Kidney (tissue), 14 donors: Measurements from ENCODE around the gene PRRC2B. TPM values are rescaled to one million over a fixed set of nuclear protein-coding genes. Genes with fewer than 3 reads are reported as not detected.

Experiments used
- DNase-seq, 5 donors: peaks; one replicate each; pipeline ENCODE4 v3.0.0-alpha.2; 2013 to 2020
- FAIRE-seq: peaks from 2 replicates; lab custom pipeline; 2012; peaks lifted over from hg19 to GRCh38; lab: Jason Lieb, UNC
- H3K27ac ChIP-seq, 2 donors: one replicate each; pipeline ENCODE4 v1.7.0; 2013; ENCODE audit warnings: low read depth in 2 of 2, low read length in 2 of 2, inconsistent platforms in 1 of 2
- H3K27me3 ChIP-seq: one replicate; pipeline ENCODE4 v1.7.1; 2013; ENCODE audit warnings: low read length, inconsistent platforms; ENCODE audit not compliant: control insufficient read depth, insufficient read depth
- H3K36me3 ChIP-seq, 3 donors: one replicate each; pipeline versions ENCODE4 v1.7.0 to v1.7.1; 2013; ENCODE audit warnings: low read length in 3 of 3, control low read depth in 1 of 3, inconsistent platforms in 1 of 3; ENCODE audit not compliant: insufficient read depth in 3 of 3, control insufficient read depth in 2 of 3
- H3K4me1 ChIP-seq, 3 donors: one replicate each; pipeline versions ENCODE4 v1.7.0 to v1.7.1; 2013; ENCODE audit warnings: low read length in 3 of 3, inconsistent platforms in 1 of 3, low read depth in 1 of 3; ENCODE audit not compliant: control insufficient read depth in 2 of 3, insufficient read depth in 2 of 3
- H3K4me3 ChIP-seq, 3 donors: one replicate each; pipeline versions ENCODE4 v1.7.0 to v1.8.1; 2013; ENCODE audit warnings: low read length in 3 of 3, control low read depth in 1 of 3, inconsistent platforms in 1 of 3
- H3K9ac ChIP-seq, 3 donors: one replicate each; pipeline versions ENCODE4 v1.7.0 to v1.7.1; 2013; ENCODE audit warnings: low read length in 3 of 3, control low read depth in 1 of 3, inconsistent platforms in 1 of 3
- H3K9me3 ChIP-seq, 3 donors: one replicate each; pipeline versions ENCODE4 v1.7.0 to v1.7.1; 2013; ENCODE audit warnings: low read length in 3 of 3, control low read depth in 1 of 3, inconsistent platforms in 1 of 3; ENCODE audit not compliant: control insufficient read depth in 2 of 3, insufficient read depth in 1 of 3
- intact Hi-C: fragments of 100-400 bp; cut with DNase I; formaldehyde crosslinking; loops from one replicate; pipeline ENCODE4 v1.11.1; 2022
- polyA plus RNA-seq: library from polyadenylated mRNA; stranded (reverse); fragments of 350-450 nt; fragmentation: Illumina TruSeq; extraction: RNeasy Lipid Tissue Mini Kit (QIAGEN cat#74804); gene quantifications from one replicate; pipeline ENCODE4 v1.2.3, GENCODE V29; 2014; ENCODE audit warnings: low read depth, low replicate concordance; ENCODE audit not compliant: insufficient read depth
- total RNA-seq: library from RNA; stranded (reverse); fragmentation: NEBNext Ultra II Directional; extraction: Animal tissue kit (Norgen Biotek cat#: 25700); gene quantifications from one replicate; pipeline ENCODE4 v1.2.1, GENCODE V29; 2021
- TF ChIP-seq, protein P1 (sequence below): IDR thresholded peaks from 3 replicates; pipeline ENCODE4 v1.5.1; 2012; ENCODE audit warnings: mild to moderate bottlenecking, moderate library complexity, borderline replicate concordance; ENCODE audit not compliant: insufficient read depth; ENCODE audit errors: extremely low read depth
- donor health status: control.
- donor health status: control.
- donor health status: control.
- donor health status: control.
- donor health status: control.
- donor health status: DM: yes; HTN: yes; CAD: no.
- donor health status: Normal renal cell carcinoma (clear cell type).

Gene PRRC2B
- total and polyA plus RNA-seq, 2 donors from 2014 or later: 37.4 to 227 TPM

DNA sequence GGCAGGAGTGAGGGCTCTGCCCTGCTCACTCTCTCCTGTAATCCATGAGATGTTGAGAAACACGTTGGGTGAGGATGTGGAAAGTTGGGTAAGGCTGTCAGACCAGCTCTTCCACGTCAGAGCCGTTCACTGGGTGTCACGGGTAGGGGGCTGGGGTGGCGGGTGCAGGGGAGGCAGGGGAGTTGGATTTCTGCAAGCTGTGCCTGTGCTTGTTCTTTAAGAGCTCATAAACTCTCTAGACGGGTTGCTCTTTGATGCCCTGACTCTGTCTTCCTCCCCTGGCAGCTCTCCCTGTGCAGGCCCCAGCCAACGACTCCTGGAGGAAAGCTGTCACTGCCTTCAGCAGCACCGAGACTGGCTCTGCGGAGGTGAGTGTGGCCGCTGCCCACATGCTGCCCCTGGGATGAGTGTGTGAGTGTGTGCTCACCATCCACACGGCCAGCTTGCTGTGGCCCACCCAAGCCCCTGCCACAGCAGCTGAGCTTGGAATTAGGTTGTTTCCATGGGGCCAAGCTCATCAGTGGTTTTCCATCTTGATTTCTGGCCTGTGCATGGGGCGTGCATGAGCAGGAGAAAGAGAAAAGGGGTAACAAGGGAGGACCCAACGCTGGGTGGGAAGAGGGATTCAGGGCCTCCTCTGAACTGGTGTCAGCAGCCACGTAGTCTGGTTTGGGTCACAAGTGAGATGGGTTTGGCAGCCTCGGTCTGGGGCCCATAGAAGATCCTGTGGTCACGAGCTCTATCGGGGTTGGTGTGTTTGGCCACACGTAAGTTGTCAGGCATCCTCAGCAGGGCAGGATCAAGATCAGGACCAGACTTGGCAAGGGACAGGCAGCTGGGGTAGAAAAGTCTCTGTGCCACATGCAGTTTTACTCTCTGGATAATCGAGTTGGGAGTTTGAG, 87.8 kb downstream of the PRRC2B start:
- Histone ChIP-seq H3K9ac (no peak overlapping the region), H3K4me3 (no peak overlapping the region), H3K9me3 (no peaks in the 10 kb centered on the region), H3K27me3 (no peaks in the 10 kb centered on the region), H3K27ac (no peak overlapping the region), H3K36me3 (peaks cover 13 to 85% (median 73%) of the 10 kb centered on the region in 3 donors), H3K4me1 (peaks cover 0 to 3% (median 0%) of the 10 kb centered on the region in 3 donors)
- TF ChIP-seq, protein P1, sequence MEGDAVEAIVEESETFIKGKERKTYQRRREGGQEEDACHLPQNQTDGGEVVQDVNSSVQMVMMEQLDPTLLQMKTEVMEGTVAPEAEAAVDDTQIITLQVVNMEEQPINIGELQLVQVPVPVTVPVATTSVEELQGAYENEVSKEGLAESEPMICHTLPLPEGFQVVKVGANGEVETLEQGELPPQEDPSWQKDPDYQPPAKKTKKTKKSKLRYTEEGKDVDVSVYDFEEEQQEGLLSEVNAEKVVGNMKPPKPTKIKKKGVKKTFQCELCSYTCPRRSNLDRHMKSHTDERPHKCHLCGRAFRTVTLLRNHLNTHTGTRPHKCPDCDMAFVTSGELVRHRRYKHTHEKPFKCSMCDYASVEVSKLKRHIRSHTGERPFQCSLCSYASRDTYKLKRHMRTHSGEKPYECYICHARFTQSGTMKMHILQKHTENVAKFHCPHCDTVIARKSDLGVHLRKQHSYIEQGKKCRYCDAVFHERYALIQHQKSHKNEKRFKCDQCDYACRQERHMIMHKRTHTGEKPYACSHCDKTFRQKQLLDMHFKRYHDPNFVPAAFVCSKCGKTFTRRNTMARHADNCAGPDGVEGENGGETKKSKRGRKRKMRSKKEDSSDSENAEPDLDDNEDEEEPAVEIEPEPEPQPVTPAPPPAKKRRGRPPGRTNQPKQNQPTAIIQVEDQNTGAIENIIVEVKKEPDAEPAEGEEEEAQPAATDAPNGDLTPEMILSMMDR: no peak
- FAIRE-seq: no peak
- DNase-seq: peak in 1 of 5 donors; percentile 61
- intact Hi-C loops: no loop called here

DNA sequence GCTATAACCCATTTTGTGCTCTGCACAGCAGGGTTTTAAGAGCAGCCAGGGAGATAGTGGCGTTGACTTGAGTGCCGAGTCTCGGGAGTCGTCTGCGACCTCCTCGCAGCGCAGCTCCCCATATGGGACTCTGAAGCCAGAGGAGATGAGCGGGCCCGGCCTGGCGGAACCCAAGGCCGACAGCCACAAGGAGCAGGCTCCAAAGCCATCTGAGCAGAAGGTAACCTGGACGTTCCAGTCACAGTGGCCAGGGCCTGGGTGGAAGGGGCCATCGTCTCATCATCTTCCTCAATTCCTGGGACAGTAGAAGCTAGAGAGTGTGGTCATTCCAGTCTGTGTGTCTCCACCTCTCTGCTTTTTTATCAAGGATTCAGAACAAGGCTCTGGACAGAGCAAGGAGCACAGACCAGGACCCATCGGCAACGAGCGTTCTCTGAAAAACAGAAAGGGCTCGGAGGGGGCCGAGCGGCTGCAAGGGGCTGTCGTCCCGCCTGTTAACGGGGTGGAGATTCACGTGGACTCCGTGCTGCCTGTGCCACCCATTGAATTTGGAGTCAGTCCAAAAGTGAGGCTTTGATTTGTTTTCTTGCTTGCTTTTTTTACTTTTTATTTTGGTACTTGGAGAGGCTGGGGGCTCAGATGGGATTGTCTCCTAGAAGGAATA, 88.6 kb downstream of the PRRC2B start:
- Histone ChIP-seq H3K9me3 (no peaks in the 10 kb centered on the region), H3K9ac (no peak overlapping the region), H3K27ac (no peak overlapping the region), H3K36me3 (peaks cover 11 to 80% (median 76%) of the 10 kb centered on the region in 3 donors), H3K27me3 (no peaks in the 10 kb centered on the region), H3K4me1 (no peaks in the 10 kb centered on the region), H3K4me3 (no peak overlapping the region)
- TF ChIP-seq, protein P1: no peak
- no peak for DNase-seq
- no peak for FAIRE-seq
- intact Hi-C loops: no loop called here

DNA sequence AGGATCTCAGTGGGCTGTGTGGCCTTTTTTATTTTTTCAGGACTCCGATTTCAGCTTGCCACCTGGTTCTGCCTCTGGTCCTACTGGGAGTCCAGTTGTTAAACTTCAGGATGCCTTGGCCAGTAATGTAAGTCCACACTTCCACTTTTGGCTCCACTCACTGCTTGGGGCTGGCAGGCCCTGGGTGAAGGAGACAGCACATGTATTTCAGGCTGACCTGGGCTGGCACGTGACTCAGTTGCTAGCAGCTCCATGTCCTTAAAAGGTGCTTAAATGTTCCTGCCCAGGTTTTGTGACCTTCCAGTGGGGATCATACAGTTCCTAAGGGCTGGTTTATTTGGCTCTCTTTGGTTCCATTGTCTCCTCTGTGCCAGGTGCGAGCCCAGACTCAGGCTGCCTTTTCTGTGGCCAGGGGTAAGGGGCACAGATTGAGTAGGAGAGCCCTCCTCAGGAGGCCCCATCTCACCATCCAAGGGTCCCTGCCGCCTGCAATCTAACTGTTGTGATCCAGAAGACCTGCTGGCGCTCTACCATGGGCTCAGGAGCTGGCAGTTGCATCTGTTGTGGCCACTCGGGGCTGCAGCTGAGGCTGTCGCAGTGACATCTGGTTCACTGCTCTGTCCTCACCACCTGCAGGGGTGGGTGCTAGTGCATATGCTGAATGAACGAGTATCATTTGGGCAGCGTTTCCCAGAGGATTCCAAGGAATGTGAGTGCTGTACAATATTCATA, 89.6 kb downstream of the PRRC2B start:
- H3K27ac ChIP-seq: no peak overlapping the region
- FAIRE-seq: no peak
- intact Hi-C loops: no loop called here

More for the DNA sequence above, 89.6 kb downstream of the PRRC2B start:
- TF ChIP-seq, protein P1: no peak
- H3K4me3 ChIP-seq: no peak overlapping the region
- no peaks in the 10 kb centered on the region for H3K27me3 ChIP-seq
- no peak overlapping the region for H3K9ac ChIP-seq
- H3K36me3 ChIP-seq: peaks cover 10 to 77% (median 76%) of the 10 kb centered on the region in 3 donors
- DNase-seq: no peak
- no peaks in the 10 kb centered on the region for H3K4me1 ChIP-seq
- H3K9me3 ChIP-seq: no peaks in the 10 kb centered on the region
